GM06990 (cell line): Measurements from ENCODE around the gene RIT2.

Source experiments
- DNase-seq: peaks from one replicate; pipeline ENCODE4 v3.0.0-alpha.2; 2011; ENCODE audit not compliant: insufficient read length; ENCODE audit errors: extremely low read depth
- H3K27me3 ChIP-seq: replicated peaks from 2 replicates; pipeline ENCODE4 v1.6.0; 2011; ENCODE audit warnings: low read length; ENCODE audit not compliant: control insufficient read depth, insufficient read depth
- H3K36me3 ChIP-seq: 2 replicates; pipeline ENCODE4 v1.5.1; 2011; ENCODE audit warnings: low read length; ENCODE audit not compliant: control insufficient read depth, insufficient read depth
- H3K4me3 ChIP-seq: replicated peaks from 2 replicates; pipeline ENCODE4 v1.5.1; 2011; ENCODE audit warnings: low read depth, mild to moderate bottlenecking, control low read depth, low read length
- CTCF ChIP-seq: IDR thresholded peaks from 2 replicates; pipeline ENCODE4 v1.5.1; 2011; ENCODE audit warnings: low read length, control low read depth, mild to moderate bottlenecking, inconsistent platforms; ENCODE audit not compliant: insufficient read depth, poor library complexity, severe bottlenecking

RIT2 gene

DNA sequence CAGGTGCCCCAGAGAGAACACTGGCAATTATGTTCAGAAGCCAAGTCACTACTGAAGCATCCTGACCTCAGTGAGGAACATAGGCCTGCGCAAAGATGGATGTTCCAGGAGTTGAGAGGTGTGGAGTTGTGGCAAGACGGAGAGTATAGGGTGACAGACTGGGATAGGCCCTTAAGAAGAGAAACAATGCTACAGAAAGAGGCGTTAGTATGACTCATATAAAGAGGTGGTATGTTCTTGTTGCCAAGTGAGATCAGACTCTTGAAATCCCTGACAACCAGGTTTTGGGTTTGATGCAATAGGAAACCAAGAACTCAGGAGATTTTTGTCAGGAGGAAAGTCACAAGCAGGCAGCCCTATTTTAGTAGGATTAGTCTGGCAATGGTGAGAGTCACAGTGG is 185.6 kb downstream of the RIT2 start:
- H3K4me3 ChIP-seq: no peak overlapping the region
- no peak for TF ChIP-seq CTCF
- H3K27me3 ChIP-seq: no peaks in the 10 kb centered on the region
- DNase-seq: no peak
- H3K36me3 ChIP-seq: no peaks in the 10 kb centered on the region

- Histone ChIP-seq H3K4me3 (no peak overlapping the region), H3K27me3 (no peaks in the 10 kb centered on the region), H3K36me3 (no peaks in the 10 kb centered on the region)
- TF ChIP-seq CTCF: no peak
- no peak for DNase-seq
These were observed 186.3 kb downstream of the RIT2 start for GRCh38 chr18:42929181-42929580.

DNA sequence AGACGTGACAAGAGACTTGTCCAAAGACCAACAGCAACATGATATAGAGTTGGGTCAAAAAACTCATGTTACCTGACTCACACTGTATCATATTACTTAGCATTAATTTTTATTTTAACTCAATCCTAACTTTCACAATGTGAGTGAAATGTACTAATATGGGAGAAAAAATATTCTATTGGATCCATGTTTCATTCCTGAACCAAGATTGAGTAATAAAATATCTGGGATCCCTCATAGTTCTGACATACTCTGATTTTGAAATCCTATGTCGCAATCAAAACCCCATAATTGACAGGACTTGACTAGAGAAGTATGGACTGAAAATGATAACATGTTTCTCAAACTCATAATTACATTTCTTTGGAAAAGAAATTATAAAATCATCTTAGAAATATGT is 190.4 kb downstream of the RIT2 start:
- no peak for DNase-seq
- Histone ChIP-seq H3K27me3 (no peaks in the 10 kb centered on the region), H3K36me3 (no peaks in the 10 kb centered on the region), H3K4me3 (no peak overlapping the region)
- no peak for TF ChIP-seq CTCF

DNA sequence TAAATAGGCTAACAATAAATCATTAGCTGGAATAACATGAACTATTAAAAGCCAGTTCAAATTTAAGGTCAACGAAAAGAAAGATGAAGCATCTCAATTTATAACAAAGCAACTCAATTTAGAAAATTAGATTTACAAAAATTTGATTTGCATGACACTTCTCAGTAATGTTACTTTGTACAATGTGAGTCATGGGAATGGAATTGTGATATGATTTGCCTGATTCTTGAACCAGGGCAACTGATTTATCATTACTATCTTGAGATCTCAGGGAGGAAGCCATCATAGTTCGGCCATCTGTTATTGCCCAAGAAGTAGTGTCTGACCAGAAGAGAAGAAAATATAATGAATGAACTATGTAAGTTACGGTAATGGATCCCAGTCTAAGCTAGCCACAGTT is 193.1 kb downstream of the RIT2 start:
- TF ChIP-seq CTCF: no peak
- Histone ChIP-seq H3K4me3 (no peak overlapping the region), H3K36me3 (no peaks in the 10 kb centered on the region), H3K27me3 (no peaks in the 10 kb centered on the region)
- no peak for DNase-seq

DNA sequence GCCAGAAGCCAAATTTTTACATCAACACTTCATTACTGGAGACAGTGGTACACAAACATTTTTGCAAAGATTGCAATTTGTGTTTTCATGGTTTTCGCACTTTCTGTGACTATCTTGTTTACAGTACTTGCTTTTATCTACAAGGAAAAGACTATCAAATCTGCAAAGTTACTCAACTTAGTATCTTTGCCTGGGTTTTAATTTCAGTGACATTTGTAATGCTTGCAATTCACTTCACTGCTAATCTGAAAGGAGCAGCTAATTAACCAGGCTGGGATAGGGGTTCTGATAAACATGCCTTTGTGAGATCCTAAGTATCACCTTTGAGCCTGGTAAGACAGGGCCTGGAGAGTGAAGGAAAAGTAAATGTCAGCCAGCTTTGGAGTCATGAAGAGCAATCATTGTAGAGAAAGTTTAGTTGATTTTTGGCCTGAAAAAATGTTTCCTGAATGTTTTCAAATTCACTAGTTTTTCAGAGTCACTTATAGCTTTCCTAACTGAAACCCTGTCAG is 194.2 kb downstream of the RIT2 start:
- no peak for TF ChIP-seq CTCF
- Histone ChIP-seq H3K36me3 (no peaks in the 10 kb centered on the region), H3K4me3 (no peak overlapping the region), H3K27me3 (no peaks in the 10 kb centered on the region)
- no peak for DNase-seq

DNA sequence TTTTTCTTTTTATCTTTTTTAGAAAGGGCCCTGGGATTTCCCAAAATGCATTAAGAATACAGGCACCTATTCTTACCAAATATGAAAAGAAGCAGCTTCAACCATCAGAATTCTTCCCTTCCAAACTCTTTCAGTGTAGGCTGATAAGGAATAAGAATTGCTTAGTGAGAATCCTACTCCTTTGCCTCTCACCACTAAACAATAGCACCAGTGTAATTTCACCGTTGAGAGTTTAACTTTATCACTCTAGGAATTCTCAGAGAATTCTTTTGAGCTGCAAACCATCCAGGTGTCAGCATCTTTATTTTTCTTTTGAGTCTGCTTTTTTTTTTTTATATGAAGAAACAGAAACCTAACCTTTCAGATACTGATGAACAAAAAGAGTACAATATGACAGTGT is 194.9 kb downstream of the RIT2 start:
- TF ChIP-seq CTCF: no peak
- no peaks in the 10 kb centered on the region for H3K36me3 ChIP-seq
- no peak for DNase-seq
- H3K27me3 ChIP-seq: no peaks in the 10 kb centered on the region
- no peak overlapping the region for H3K4me3 ChIP-seq
